H1 (cell line): Measurements from ENCODE around the gene SMAD7. TPM values are rescaled to one million over a fixed set of nuclear protein-coding genes. Genes with fewer than 3 reads are reported as not detected.

ENCODE experiments used
- CTCF ChIA-PET: fragments of 300-600 bp; sonication (Branson Sonifier 250); formaldehyde crosslinking; loops from one replicate; lab custom pipeline; 2021; ENCODE audit not compliant: partially characterized antibody; lab: Charles Lee
- POLR2A ChIA-PET: fragments of 300-600 bp; sonication (Branson Sonifier 250); formaldehyde crosslinking; loops from one replicate; lab custom pipeline; 2021; ENCODE audit warnings: inconsistent platforms; ENCODE audit not compliant: partially characterized antibody; lab: Charles Lee
- DNase-seq, 2 experiments: peaks; one replicate each; pipeline versions ENCODE4 v3.0.0 to v3.0.0-alpha.2; 2010 to 2022; ENCODE audit warnings: low spot score in 2 of 2, low read depth in 1 of 2, mixed read lengths in 1 of 2
- FAIRE-seq: peaks from 2 replicates; lab custom pipeline; 2011; peaks lifted over from hg19 to GRCh38; lab: Jason Lieb, UNC
- H2AFZ ChIP-seq: 2 replicates; pipeline ENCODE4 v1.8.1; 2012; ENCODE audit warnings: low read length, inconsistent platforms
- H2AK5ac ChIP-seq: 2 replicates; pipeline ENCODE4 v1.6.1; 2013; ENCODE audit warnings: low read depth, low read length
- H2BK120ac ChIP-seq: replicated peaks from 2 replicates; pipeline ENCODE3; 2013; ENCODE audit warnings: low read depth, low read length, inconsistent platforms
- H2BK12ac ChIP-seq: 2 replicates; pipeline ENCODE4 v1.6.1; 2013; ENCODE audit warnings: low read depth, low read length
- H2BK15ac ChIP-seq: 2 replicates; pipeline ENCODE4 v1.6.1; 2013; ENCODE audit warnings: low read length
- H2BK20ac ChIP-seq: 2 replicates; pipeline ENCODE4 v1.6.1; 2013; ENCODE audit warnings: low read length
- H2BK5ac ChIP-seq: 2 replicates; pipeline ENCODE4 v1.6.1; 2013; ENCODE audit warnings: low read depth, low read length
- H3K14ac ChIP-seq: 2 replicates; pipeline ENCODE4 v1.6.1; 2013; ENCODE audit warnings: inconsistent platforms; ENCODE audit not compliant: insufficient read length
- H3K18ac ChIP-seq: 2 replicates; pipeline ENCODE4 v1.6.1; 2013; ENCODE audit warnings: low read length; ENCODE audit errors: extremely low read depth
- H3K23ac ChIP-seq: 2 replicates; pipeline ENCODE4 v1.6.1; 2013; ENCODE audit warnings: inconsistent platforms; ENCODE audit not compliant: insufficient read length
- H3K23me2 ChIP-seq: 2 replicates; pipeline ENCODE4 v1.6.1; 2013; ENCODE audit warnings: low read depth, low read length
- H3K27ac ChIP-seq: 2 replicates; pipeline ENCODE4 v1.6.1; 2011; ENCODE audit warnings: low read depth, low read length, inconsistent platforms
- H3K27me3 ChIP-seq, 4 experiments: replicated peaks in 1 of 4; 1 replicate in 1 of 4; 2 replicates in 3 of 4; pipeline versions ENCODE4 v1.6.1 to v1.8.1; 2011 to 2013; ENCODE audit warnings: low read length in 3 of 4, mild to moderate bottlenecking in 3 of 4, inconsistent platforms in 2 of 4, mixed read lengths in 2 of 4, moderate library complexity in 1 of 4; ENCODE audit not compliant: control insufficient read depth in 3 of 4, insufficient read depth in 3 of 4; ENCODE audit errors: extremely low read depth in 1 of 4
- H3K36me3 ChIP-seq, 4 experiments: 2 replicates each; pipeline versions ENCODE4 v1.6.1 to v1.8.1; 2011 to 2013; ENCODE audit warnings: mild to moderate bottlenecking in 4 of 4, low read length in 3 of 4, moderate library complexity in 2 of 4, control low read depth in 1 of 4, inconsistent platforms in 1 of 4; ENCODE audit not compliant: insufficient read depth in 4 of 4, control insufficient read depth in 2 of 4
- H3K4ac ChIP-seq: replicated peaks from 2 replicates; pipeline ENCODE3; 2013; ENCODE audit warnings: low read length, low read depth, mixed read lengths, inconsistent platforms; ENCODE audit not compliant: insufficient read length
- H3K4me1 ChIP-seq, 4 experiments: replicated peaks in 1 of 4; 1 replicate in 1 of 4; 2 replicates in 3 of 4; pipeline versions ENCODE4 v1.6.1 to v1.8.1; 2011 to 2013; ENCODE audit warnings: low read length in 3 of 4, inconsistent platforms in 2 of 4, mixed read lengths in 1 of 4; ENCODE audit not compliant: insufficient read depth in 4 of 4, control insufficient read depth in 3 of 4
- H3K4me2 ChIP-seq, 2 experiments: 2 replicates each; pipeline versions ENCODE4 v1.6.1 to v1.8.1; 2011 to 2013; ENCODE audit warnings: low read depth in 2 of 2, low read length in 2 of 2, control low read depth in 1 of 2, inconsistent platforms in 1 of 2, mild to moderate bottlenecking in 1 of 2; ENCODE audit not compliant: insufficient read depth in 1 of 2
- H3K4me3 ChIP-seq, 4 experiments: fragments of 200-600, 300-600 bp in 1 of 4; sonication (generic), shearing (Covaris generic), sonication (Bioruptor Twin) in 1 of 4; 2 replicates each; pipeline versions ENCODE4 v1.5.1 to v1.8.1; 2011 to 2016; ENCODE audit warnings: low read length in 4 of 4, low read depth in 3 of 4, control low read depth in 2 of 4, inconsistent platforms in 2 of 4, mild to moderate bottlenecking in 2 of 4, mixed read lengths in 1 of 4, moderate library complexity in 1 of 4; ENCODE audit not compliant: insufficient read depth in 2 of 4; ENCODE audit errors: extremely low read depth in 1 of 4
- H3K56ac ChIP-seq: replicated peaks from 2 replicates; pipeline ENCODE3; 2013; ENCODE audit warnings: low read depth, mild to moderate bottlenecking, mixed read lengths, low read length, inconsistent platforms; ENCODE audit not compliant: insufficient read length
- H3K79me1 ChIP-seq: 2 replicates; pipeline ENCODE4 v1.6.1; 2013; ENCODE audit warnings: low read depth, low read length, control low read depth
- H3K79me2 ChIP-seq, 2 experiments: 2 replicates each; pipeline versions ENCODE4 v1.6.1 to v1.8.1; 2012 to 2013; ENCODE audit warnings: low read length in 2 of 2, mild to moderate bottlenecking in 2 of 2, inconsistent platforms in 1 of 2; ENCODE audit not compliant: insufficient read depth in 2 of 2, control insufficient read depth in 1 of 2
- H3K9ac ChIP-seq, 4 experiments: replicated peaks in 1 of 4; 1 replicate in 1 of 4; 2 replicates in 3 of 4; pipeline versions ENCODE4 v1.6.1 to v1.8.1; 2011 to 2013; ENCODE audit warnings: low read depth in 3 of 4, low read length in 3 of 4, control low read depth in 2 of 4, mild to moderate bottlenecking in 2 of 4, moderate library complexity in 2 of 4, inconsistent platforms in 1 of 4; ENCODE audit errors: extremely low read depth in 1 of 4
- H3K9me3 ChIP-seq, 2 experiments: 2 replicates each; pipeline versions ENCODE4 v1.6.1 to v1.8.1; 2012 to 2013; ENCODE audit warnings: mild to moderate bottlenecking in 2 of 2, moderate library complexity in 2 of 2, control low read depth in 1 of 2, inconsistent platforms in 1 of 2, low read depth in 1 of 2, low read length in 1 of 2, mixed read lengths in 1 of 2; ENCODE audit not compliant: insufficient read depth in 2 of 2
- H4K20me1 ChIP-seq, 2 experiments: replicated peaks in 1 of 2; 2 replicates each; pipeline versions ENCODE3 to v1.8.1; 2011 to 2013; ENCODE audit warnings: inconsistent platforms in 2 of 2, low read length in 2 of 2, mild to moderate bottlenecking in 1 of 2; ENCODE audit not compliant: insufficient read depth in 2 of 2, control insufficient read depth in 1 of 2
- H4K5ac ChIP-seq: 2 replicates; pipeline ENCODE4 v1.6.1; 2013; ENCODE audit warnings: low read length, low read depth, mixed read lengths, inconsistent platforms; ENCODE audit not compliant: insufficient read length
- H4K8ac ChIP-seq: 2 replicates; pipeline ENCODE4 v1.8.0; 2013; ENCODE audit warnings: mild to moderate bottlenecking, moderate library complexity, low read length, inconsistent platforms; ENCODE audit not compliant: insufficient read depth; ENCODE audit errors: extremely low read depth
- H4K91ac ChIP-seq: replicated peaks from 2 replicates; pipeline ENCODE3; 2013; ENCODE audit warnings: low read length, mixed read lengths, inconsistent platforms; ENCODE audit not compliant: insufficient read length
- CTBP2 ChIP-seq: IDR thresholded peaks from 2 replicates; pipeline ENCODE4 v1.7.0; 2011; ENCODE audit warnings: borderline replicate concordance, mild to moderate bottlenecking, moderate library complexity, mixed read lengths, low read length; ENCODE audit not compliant: insufficient read depth, insufficient read length
- EGR1 ChIP-seq: IDR thresholded peaks from 2 replicates; pipeline ENCODE4 v1.6.1; 2011; ENCODE audit warnings: low read depth, low read length, borderline replicate concordance
- SIN3A ChIP-seq, 2 experiments: IDR thresholded peaks in 1 of 2; conservative IDR thresholded peaks in 1 of 2; 2 replicates each; pipeline ENCODE4 v1.6.1; 2011 to 2012; ENCODE audit warnings: low read length in 2 of 2, improper control_type of control experiment in 1 of 2, low read depth in 1 of 2, mild to moderate bottlenecking in 1 of 2
- whole genome bisulfite sequencing, 2 experiments: shearing (Covaris generic) in 1 of 2; methylation state at CpG; one replicate each; pipeline versions ENCODE4 v1.1.6 to v1.1.7; 2013 to 2015; ENCODE audit warnings: low lambda C conversion rate in 2 of 2, mixed read lengths in 2 of 2, inconsistent platforms in 1 of 2, low coverage in 1 of 2, missing lambda C conversion rate in 1 of 2; ENCODE audit not compliant: insufficient replicate concordance in 2 of 2, insufficient coverage in 1 of 2, insufficient read length in 1 of 2; ENCODE audit errors: extremely low coverage in 1 of 2, missing lambda C conversion rate in 1 of 2; 5-methylcytosine and 5-hydroxymethylcytosine counted together
- polyA plus RNA-seq, 7 experiments: library from polyadenylated mRNA; depleted of rRNA in 3 of 7; stranded (reverse) in 5 of 7; unstranded in 2 of 7; fragments of >200 nt in 5 of 7; fragments of 200-250 nt in 2 of 7; gene quantifications; 1 replicate in 5 of 7; 2 replicates in 1 of 7; 4 replicates in 1 of 7; pipeline versions ENCODE4 v1.2.1 to v1.2.3, GENCODE V29; 2011 to 2013; ENCODE audit warnings: missing spikeins in 2 of 7, mixed read lengths in 2 of 7
- total RNA-seq: library from RNA; stranded (reverse); fragmentation: NEBNext Ultra II Directional; extraction: Animal tissue kit (Norgen Biotek cat#: 25700); gene quantifications from 2 replicates; pipeline ENCODE4 v1.2.1, GENCODE V29; 2021
- TF ChIP-seq, protein P1 (sequence below): IDR thresholded peaks from 2 replicates; pipeline ENCODE4 v1.6.1; 2011; ENCODE audit warnings: low read depth, mild to moderate bottlenecking, low read length; ENCODE audit not compliant: insufficient read depth

Gene SMAD7
- total and polyA plus RNA-seq, 2 of the 8 experiments (the other 6 are each of a cell fraction or from before 2014, with no cell fraction given): 6.5 to 15.5 TPM

DNA sequence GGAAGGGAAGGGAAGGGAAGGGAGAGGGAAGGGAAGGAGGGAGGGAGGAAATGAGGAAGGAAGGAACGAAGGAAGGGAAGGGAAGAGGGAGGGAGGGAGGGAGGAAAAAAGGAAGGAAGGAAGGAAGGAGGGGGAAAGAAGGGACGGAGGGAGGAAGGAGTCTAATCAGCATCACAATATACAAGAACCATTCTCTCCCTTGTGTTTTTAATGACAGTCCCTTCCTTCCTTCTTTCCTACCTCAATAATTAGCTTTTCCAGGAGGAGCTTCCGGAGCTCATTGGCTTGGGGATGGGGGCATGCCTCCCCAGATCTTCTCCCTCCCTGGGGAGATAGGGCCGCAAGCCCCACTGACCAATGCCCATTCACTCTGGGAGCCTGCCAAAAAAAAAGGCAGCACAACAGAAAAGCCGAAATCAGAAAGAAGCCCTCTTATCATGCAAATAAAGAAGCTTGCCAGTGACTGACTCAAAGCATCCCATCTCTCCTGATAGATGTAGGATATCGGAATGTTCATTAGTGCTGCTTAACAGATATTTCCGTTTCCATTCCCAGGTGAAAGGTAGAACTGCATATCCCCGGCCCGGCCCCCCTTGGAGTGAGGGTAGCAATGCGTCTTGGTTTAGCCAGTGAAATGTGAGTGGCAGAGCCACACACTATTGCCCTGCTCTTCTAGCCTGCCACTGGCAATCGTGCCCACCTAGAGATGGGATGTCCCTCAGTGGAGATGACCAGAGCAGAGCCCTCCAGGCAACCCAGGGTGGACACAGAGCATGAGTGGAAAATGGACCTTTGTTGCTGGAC, 17.8 kb upstream of the SMAD7 start:
- Histone ChIP-seq H3K56ac (no peak overlapping the region), H2BK15ac (0 out of 2 replicates have a peak overlapping the region, but pooled peaks have one; percentile 4), H3K4me1 (peaks cover 7 to 17% (median 13%) of the 10 kb centered on the region in 4 experiments), H2BK120ac (no peak overlapping the region), H3K79me2 (no peaks in the 10 kb centered on the region), H3K27me3 (peaks cover 0 to 5% (median 3%) of the 10 kb centered on the region in 4 experiments; a peak in 3 of 7 replicates), H3K27ac (no peak overlapping the region), H3K36me3 (no peaks in the 10 kb centered on the region), H4K20me1 (no peaks in the 10 kb centered on the region), H3K18ac (peak overlapping the region; percentile 20; the same call in 1 of the 2 replicates), H3K79me1 (no peaks in the 10 kb centered on the region), H3K14ac (no peak overlapping the region), H3K4ac (no peak overlapping the region), H4K5ac (no peak overlapping the region), H2AK5ac (0 out of 2 replicates have a peak overlapping the region, but pooled peaks have one; percentile 18), H3K4me2 (peak overlapping the region; percentile 42 to 44), H4K91ac (peak overlapping the region; percentile 34), H3K23me2 (no peaks in the 10 kb centered on the region; the same call in 1 of the 2 replicates), H2AFZ (no peak overlapping the region), H4K8ac (no peak overlapping the region), H3K23ac (no peak overlapping the region), H2BK12ac (peak overlapping the region; percentile 31; the same call in 1 of the 2 replicates), H2BK20ac (peak overlapping the region; percentile 7; the same call in 1 of the 2 replicates), H3K4me3 (peak overlapping the region in 1 of 4 experiments; percentile 29; a peak in 1 of 8 replicates), H3K9ac (no peak overlapping the region), H2BK5ac (peak overlapping the region; percentile 30; the same call in 1 of the 2 replicates), H3K9me3 (no peaks in the 10 kb centered on the region)
- DNase-seq (no peak), FAIRE-seq (no peak)
- CTCF ChIA-PET: interaction anchor here (0.6 to 1.5 kb wide), 8 partner anchors 9 to 381 kb away, joined by 3 to 7 read pairs (median 4); no protein-coding TSS in a partner anchor
- POLR2A ChIA-PET: interaction anchor here (0.7 to 2.6 kb wide), 9 partner anchors 9 to 306 kb away, joined by 3 to 13 read pairs (median 3); no protein-coding TSS in a partner anchor
- 25% methylated on average over 9 of the region's 11 CpGs; no CpG with 5 or more reads in 1 of the 2 experiments for WGBS, 2 experiments
- TF ChIP-seq, protein P1, sequence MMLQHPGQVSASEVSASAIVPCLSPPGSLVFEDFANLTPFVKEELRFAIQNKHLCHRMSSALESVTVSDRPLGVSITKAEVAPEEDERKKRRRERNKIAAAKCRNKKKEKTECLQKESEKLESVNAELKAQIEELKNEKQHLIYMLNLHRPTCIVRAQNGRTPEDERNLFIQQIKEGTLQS: no peak
- TF ChIP-seq CTBP2: no peak
- TF ChIP-seq SIN3A (conservative IDR thresholded peaks at IDR 0.05 in 1 of 2, IDR thresholded peaks at IDR 0.05 in 1 of 2; ENCODE audit: low read depth in 1 of 2, low read length in 2 of 2): 0 out of 4 replicates have a peak, but pooled peaks of 1 of the 2 experiments have one; percentile 28
- peak; percentile 53; the same call in 1 of the 2 replicates for TF ChIP-seq EGR1
